K562 (cell line): Measurements from ENCODE around the gene GOLGB1. TPM values are rescaled to one million over a fixed set of nuclear protein-coding genes. Genes with fewer than 3 reads are reported as not detected.
A peak's percentile ranks its signal among the peaks of the same experiment; 100 is the strongest.

Experiments used
- ATF1 ChIP-seq, 2 experiments: fragments of 450-650 bp in 1 of 2; IDR thresholded peaks; 2 replicates each; pipeline ENCODE4 v1.6.1; 2016; ENCODE audit warnings: missing compliant biosample characterization in 1 of 2, missing genetic modification characterization in 1 of 2
- CTBP1 ChIP-seq: fragments of 450-650 bp; IDR thresholded peaks from 2 replicates; pipeline ENCODE4 v1.6.1; 2016; ENCODE audit warnings: borderline replicate concordance
- ETV1 ChIP-seq: fragments of 450-650 bp; conservative IDR thresholded peaks from 2 replicates; pipeline ENCODE4 v1.6.1; 2016; ENCODE audit warnings: missing genetic modification characterization, control low read depth, low read depth, missing compliant biosample characterization
- FOXM1 ChIP-seq, 2 experiments: fragments of 450-650 bp in 1 of 2; sonication (generic) in 1 of 2; formaldehyde crosslinking in 1 of 2; IDR thresholded peaks; 2 replicates each; pipeline versions ENCODE4 v1.6.1 to v1.9.0; 2017 to 2022; ENCODE audit warnings: low read depth in 2 of 2, mild to moderate bottlenecking in 2 of 2, missing genetic modification reagents in 1 of 2, moderate library complexity in 1 of 2
- PHF20 ChIP-seq: fragments of 450-650 bp; IDR thresholded peaks from 2 replicates; pipeline ENCODE4 v1.6.1; 2018; ENCODE audit not compliant: partially characterized antibody
- SPI1 ChIP-seq: IDR thresholded peaks from 2 replicates; pipeline ENCODE4 v1.6.1; 2011; ENCODE audit warnings: low read depth, low read length, control low read depth, borderline replicate concordance
- TAF1 ChIP-seq: IDR thresholded peaks from 2 replicates; pipeline ENCODE4 v1.6.1; 2011; ENCODE audit warnings: mild to moderate bottlenecking, low read length, moderate library complexity; ENCODE audit not compliant: insufficient read depth, control insufficient read depth, severe bottlenecking; ENCODE audit errors: extremely low read depth
- ZNF146 ChIP-seq: IDR thresholded peaks from one replicate; pipeline ENCODE4 v1.6.1; 2018; ENCODE audit warnings: missing compliant biosample characterization; ENCODE audit not compliant: unreplicated experiment
- ZNF57 ChIP-seq: fragments of 450-650 bp; formaldehyde crosslinking; IDR thresholded peaks from 2 replicates; pipeline ENCODE4 v1.4.0; 2020; ENCODE audit warnings: mild to moderate bottlenecking, moderate library complexity
- polyA plus RNA-seq, 8 experiments: library from polyadenylated mRNA; depleted of rRNA in 4 of 8; stranded (reverse) in 5 of 8; unstranded in 3 of 8; fragments of >200 nt; fragmentation: Nextera tagmentation in 2 of 8; fragmentation: Illumina TruSeq in 1 of 8; extraction: Ambion mirVana in 2 of 8; extraction: Trizol in 1 of 8; gene quantifications; 2 replicates each; pipeline versions ENCODE4 v1.2.1 to v1.2.3, GENCODE V29; 2011 to 2014; ENCODE audit warnings: inconsistent platforms in 1 of 8, missing spikeins in 1 of 8
- total RNA-seq, 7 experiments: library from RNA; depleted of rRNA in 6 of 7; stranded (reverse); fragments of >200 nt in 6 of 7; fragmentation: Illumina TruSeq in 2 of 7; extraction: Trizol in 2 of 7; gene quantifications; 2 replicates each; pipeline versions ENCODE4 v1.2.1 to v1.2.3, GENCODE V29; 2011 to 2021; ENCODE audit warnings: low replicate concordance in 1 of 7
- TF ChIP-seq, protein P1 (sequence below), 2 experiments: fragments of 450-650 bp in 1 of 2; sonication (generic) in 1 of 2; formaldehyde crosslinking in 1 of 2; IDR thresholded peaks; 2 replicates each; pipeline versions ENCODE4 v1.7.1 to v1.9.0; 2016 to 2022; ENCODE audit warnings: inconsistent platforms in 1 of 2, mild to moderate bottlenecking in 1 of 2, missing genetic modification reagents in 1 of 2
- TF ChIP-seq, protein P2 (sequence below): fragments of 450-650 bp; conservative IDR thresholded peaks from 2 replicates; pipeline ENCODE4 v1.6.1; 2016; ENCODE audit warnings: missing genetic modification characterization, low read depth, mild to moderate bottlenecking, control low read depth, missing compliant biosample characterization
- TF ChIP-seq, protein P3 (sequence below): fragments of 250-450 bp; sonication (Bioruptor Pico); IDR thresholded peaks from 2 replicates; pipeline ENCODE4 v1.5.0; 2021; ENCODE audit warnings: mild to moderate bottlenecking, borderline replicate concordance

Gene GOLGB1
- total and polyA plus RNA-seq, 9 of the 15 experiments (the other 6 are each of a cell fraction or from before 2014, with no cell fraction given), result 4.0 to 16.3 (median 9.7) TPM

DNA sequence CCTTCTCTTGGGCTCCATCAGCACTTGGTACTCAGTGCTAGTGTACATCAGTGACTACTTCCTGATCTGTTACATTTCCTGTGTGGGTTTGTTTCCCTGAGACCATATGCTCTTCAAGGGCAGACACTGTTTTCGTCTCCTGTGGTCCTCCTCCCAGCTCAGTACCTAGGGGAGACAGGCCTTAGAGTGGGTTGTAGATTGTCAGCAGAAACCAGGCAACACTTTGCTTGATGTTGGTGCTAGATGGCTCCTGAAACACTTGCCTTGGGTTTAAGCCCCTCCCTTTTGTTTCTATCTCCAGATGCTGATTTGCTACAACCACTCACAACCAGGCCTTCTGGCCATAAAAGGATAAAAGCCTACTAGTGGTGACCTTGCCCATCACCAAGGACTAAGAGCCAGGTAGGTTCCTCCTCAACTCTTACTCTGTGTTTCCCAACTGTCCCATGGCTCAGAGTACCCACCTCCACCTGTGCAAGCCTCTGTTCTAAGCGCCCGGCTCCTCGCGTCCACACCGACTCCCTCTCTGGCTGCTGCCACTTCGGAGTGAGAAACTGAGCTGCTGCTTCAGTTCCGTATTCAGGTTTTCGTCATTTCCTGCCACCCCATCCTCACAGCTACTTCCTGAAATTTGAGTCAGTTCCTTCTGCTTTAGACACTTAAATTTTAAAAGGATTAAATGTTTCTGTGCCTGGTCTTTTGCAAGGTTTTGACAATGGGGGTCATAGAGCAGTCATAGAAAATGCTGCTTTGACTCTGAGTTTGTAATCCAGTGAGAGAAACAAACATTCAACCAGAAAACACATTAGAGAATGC lies 89.0 kb downstream of the GOLGB1 start, which contains the start of gene HCLS1 (continued):
- TF ChIP-seq, protein P1, sequence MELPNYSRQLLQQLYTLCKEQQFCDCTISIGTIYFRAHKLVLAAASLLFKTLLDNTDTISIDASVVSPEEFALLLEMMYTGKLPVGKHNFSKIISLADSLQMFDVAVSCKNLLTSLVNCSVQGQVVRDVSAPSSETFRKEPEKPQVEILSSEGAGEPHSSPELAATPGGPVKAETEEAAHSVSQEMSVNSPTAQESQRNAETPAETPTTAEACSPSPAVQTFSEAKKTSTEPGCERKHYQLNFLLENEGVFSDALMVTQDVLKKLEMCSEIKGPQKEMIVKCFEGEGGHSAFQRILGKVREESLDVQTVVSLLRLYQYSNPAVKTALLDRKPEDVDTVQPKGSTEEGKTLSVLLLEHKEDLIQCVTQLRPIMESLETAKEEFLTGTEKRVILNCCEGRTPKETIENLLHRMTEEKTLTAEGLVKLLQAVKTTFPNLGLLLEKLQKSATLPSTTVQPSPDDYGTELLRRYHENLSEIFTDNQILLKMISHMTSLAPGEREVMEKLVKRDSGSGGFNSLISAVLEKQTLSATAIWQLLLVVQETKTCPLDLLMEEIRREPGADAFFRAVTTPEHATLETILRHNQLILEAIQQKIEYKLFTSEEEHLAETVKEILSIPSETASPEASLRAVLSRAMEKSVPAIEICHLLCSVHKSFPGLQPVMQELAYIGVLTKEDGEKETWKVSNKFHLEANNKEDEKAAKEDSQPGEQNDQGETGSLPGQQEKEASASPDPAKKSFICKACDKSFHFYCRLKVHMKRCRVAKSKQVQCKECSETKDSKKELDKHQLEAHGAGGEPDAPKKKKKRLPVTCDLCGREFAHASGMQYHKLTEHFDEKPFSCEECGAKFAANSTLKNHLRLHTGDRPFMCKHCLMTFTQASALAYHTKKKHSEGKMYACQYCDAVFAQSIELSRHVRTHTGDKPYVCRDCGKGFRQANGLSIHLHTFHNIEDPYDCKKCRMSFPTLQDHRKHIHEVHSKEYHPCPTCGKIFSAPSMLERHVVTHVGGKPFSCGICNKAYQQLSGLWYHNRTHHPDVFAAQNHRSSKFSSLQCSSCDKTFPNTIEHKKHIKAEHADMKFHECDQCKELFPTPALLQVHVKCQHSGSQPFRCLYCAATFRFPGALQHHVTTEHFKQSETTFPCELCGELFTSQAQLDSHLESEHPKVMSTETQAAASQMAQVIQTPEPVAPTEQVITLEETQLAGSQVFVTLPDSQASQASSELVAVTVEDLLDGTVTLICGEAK (IDR thresholded peaks at IDR 0.05), result peak; percentile 75
- TF ChIP-seq, protein P1 (CRISPR knock-in tag; IDR thresholded peaks at IDR 0.05), result no peak
- TF ChIP-seq ETV1 (tag) (peak; percentile 37), FOXM1 (IDR thresholded peaks at IDR 0.05; ENCODE audit: low read depth) (no peak), FOXM1 (CRISPR knock-in tag; IDR thresholded peaks at IDR 0.05; ENCODE audit: low read depth) (no peak), ATF1 (CRISPR knock-in tag; IDR thresholded peaks at IDR 0.05) (no peak), ATF1 (tag; IDR thresholded peaks at IDR 0.05) (peak; percentile 74), ZNF57 (CRISPR knock-in tag) (no peak), TAF1 (peak; percentile 57), ZNF146 (CRISPR knock-in tag) (no peak), SPI1 (peak; percentile 75), PHF20 (peak; percentile 51), CTBP1 (peak; percentile 27; the same call in 1 of the 2 replicates)
- TF ChIP-seq, protein P2, sequence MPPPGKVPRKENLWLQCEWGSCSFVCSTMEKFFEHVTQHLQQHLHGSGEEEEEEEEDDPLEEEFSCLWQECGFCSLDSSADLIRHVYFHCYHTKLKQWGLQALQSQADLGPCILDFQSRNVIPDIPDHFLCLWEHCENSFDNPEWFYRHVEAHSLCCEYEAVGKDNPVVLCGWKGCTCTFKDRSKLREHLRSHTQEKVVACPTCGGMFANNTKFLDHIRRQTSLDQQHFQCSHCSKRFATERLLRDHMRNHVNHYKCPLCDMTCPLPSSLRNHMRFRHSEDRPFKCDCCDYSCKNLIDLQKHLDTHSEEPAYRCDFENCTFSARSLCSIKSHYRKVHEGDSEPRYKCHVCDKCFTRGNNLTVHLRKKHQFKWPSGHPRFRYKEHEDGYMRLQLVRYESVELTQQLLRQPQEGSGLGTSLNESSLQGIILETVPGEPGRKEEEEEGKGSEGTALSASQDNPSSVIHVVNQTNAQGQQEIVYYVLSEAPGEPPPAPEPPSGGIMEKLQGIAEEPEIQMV (tag), result no peak
- TF ChIP-seq, protein P3, sequence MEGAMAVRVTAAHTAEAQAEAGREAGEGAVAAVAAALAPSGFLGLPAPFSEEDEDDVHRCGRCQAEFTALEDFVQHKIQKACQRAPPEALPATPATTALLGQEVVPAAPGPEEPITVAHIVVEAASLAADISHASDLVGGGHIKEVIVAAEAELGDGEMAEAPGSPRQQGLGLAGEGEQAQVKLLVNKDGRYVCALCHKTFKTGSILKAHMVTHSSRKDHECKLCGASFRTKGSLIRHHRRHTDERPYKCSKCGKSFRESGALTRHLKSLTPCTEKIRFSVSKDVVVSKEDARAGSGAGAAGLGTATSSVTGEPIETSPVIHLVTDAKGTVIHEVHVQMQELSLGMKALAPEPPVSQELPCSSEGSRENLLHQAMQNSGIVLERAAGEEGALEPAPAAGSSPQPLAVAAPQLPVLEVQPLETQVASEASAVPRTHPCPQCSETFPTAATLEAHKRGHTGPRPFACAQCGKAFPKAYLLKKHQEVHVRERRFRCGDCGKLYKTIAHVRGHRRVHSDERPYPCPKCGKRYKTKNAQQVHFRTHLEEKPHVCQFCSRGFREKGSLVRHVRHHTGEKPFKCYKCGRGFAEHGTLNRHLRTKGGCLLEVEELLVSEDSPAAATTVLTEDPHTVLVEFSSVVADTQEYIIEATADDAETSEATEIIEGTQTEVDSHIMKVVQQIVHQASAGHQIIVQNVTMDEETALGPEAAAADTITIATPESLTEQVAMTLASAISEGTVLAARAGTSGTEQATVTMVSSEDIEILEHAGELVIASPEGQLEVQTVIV (CRISPR knock-in tag), result no peak
